ENCODE data around the gene GSTM3. TPM values are rescaled to one million over a fixed set of nuclear protein-coding genes. Genes with fewer than 3 reads are reported as not detected.

GSTM3 gene
- total RNA-seq, 6 experiments from 2014 or later: 1.2 to 19.2 (median 10.6) TPM

Other genes starting within 250 kb of the GSTM3 start
- gene CYB561D1, start 246.9 kb downstream of the GSTM3 start, total RNA-seq: 1 to 10 TPM; 1.5 to 3.1 (median 2.4) TPM
- 1 to 10 TPM; 2.6 to 3.9 (median 3.2) TPM for gene AMIGO1, start 231.3 kb downstream of the GSTM3 start, total RNA-seq
- not detected for gene GPR61, start 201.2 kb downstream of the GSTM3 start, total RNA-seq
- gene GNAI3, start 192.4 kb downstream of the GSTM3 start, total RNA-seq: 1 to 10 TPM; 2.5 to 4.3 (median 3.3) TPM
- gene GNAT2, start 121.4 kb downstream of the GSTM3 start, total RNA-seq: under 1 TPM in 3 of 6 experiments, not detected in 3; 0.20 to 0.21 (median 0.20) TPM
- 10 to 100 TPM; 29.1 to 59.1 (median 37.2) TPM for gene AMPD2, start 121.2 kb downstream of the GSTM3 start, total RNA-seq
- 10 to 100 TPM; 18.5 to 32.1 (median 23.8) TPM for gene GSTM4, start 84.9 kb downstream of the GSTM3 start, total RNA-seq
- gene GSTM2, start 73.0 kb downstream of the GSTM3 start, total RNA-seq: 10 to 100 TPM in 4 of 6 experiments, 1 to 10 TPM in 2; 4.4 to 16.0 (median 12.7) TPM
- gene GSTM1, start 53.2 kb downstream of the GSTM3 start, total RNA-seq: 100 to 1,000 TPM in 1 of 6 experiments, 10 to 100 TPM in 2, not detected in 3; 32.1 to 248 (median 43.0) TPM
- gene GSTM5, start 28.8 kb downstream of the GSTM3 start, total RNA-seq: under 1 TPM in 5 of 6 experiments, not detected in 1; 0.19 to 0.54 (median 0.31) TPM
- gene EPS8L3, start 22.9 kb upstream of the GSTM3 start, total RNA-seq: 1 to 10 TPM in 3 of 6 experiments, not detected in 3; 3.2 to 4.7 (median 3.3) TPM
- gene CSF1, start 169.8 kb upstream of the GSTM3 start, total RNA-seq: 10 to 100 TPM in 5 of 6 experiments, 1 to 10 TPM in 1; 4.8 to 44.1 (median 22.0) TPM
- 10 to 100 TPM; 51.4 to 77.5 (median 56.0) TPM for gene AHCYL1, start 243.7 kb upstream of the GSTM3 start, total RNA-seq